Sigmoid colon (tissue), 7 donors: ENCODE measurements around the gene EPN2. TPM values are rescaled to one million over a fixed set of nuclear protein-coding genes. Genes with fewer than 3 reads are reported as not detected.
A peak's percentile ranks its signal among the peaks of the same experiment; 100 is the strongest.
"Not testable (repeated sequence)": the region's sequence is repeated elsewhere in the genome, so short reads cannot be mapped to it uniquely, and the experiment has no call there.

ENCODE experiments used
- DNase-seq: peaks from one replicate; pipeline ENCODE4 v3.0.0-alpha.2; 2019
- H3K27ac ChIP-seq, 4 donors: fragments of 200-600 bp; sonication (generic); one replicate each; pipeline ENCODE4 v1.5.1; 2016 to 2019; ENCODE audit warnings: mild to moderate bottlenecking in 1 of 4
- H3K27me3 ChIP-seq, 3 donors: fragments of 200-600 bp; sonication (generic); one replicate each; pipeline ENCODE4 v1.5.1; 2019; ENCODE audit warnings: mild to moderate bottlenecking in 1 of 3
- H3K36me3 ChIP-seq, 4 donors: fragments of 200-600 bp; sonication (generic); one replicate each; pipeline ENCODE4 v1.5.1; 2016 to 2019
- H3K4me1 ChIP-seq, 4 donors: fragments of 200-600 bp; sonication (generic); one replicate each; pipeline ENCODE4 v1.5.1; 2017 to 2019
- H3K4me3 ChIP-seq, 4 donors: fragments of 200-600 bp; sonication (generic); one replicate each; pipeline ENCODE4 v1.5.1; 2017 to 2019; ENCODE audit warnings: mild to moderate bottlenecking in 2 of 4, moderate library complexity in 1 of 4
- H3K9me3 ChIP-seq, 4 donors: fragments of 200-600 bp in 3 of 4; sonication (generic) in 3 of 4; one replicate each; pipeline versions ENCODE4 v1.5.1 to v1.6.1; 2013 to 2019
- CTCF ChIP-seq, 4 experiments: fragments of 450-650 bp in 3 of 4; fragments of 200-600 bp in 1 of 4; IDR thresholded peaks; one replicate each; pipeline ENCODE4 v1.5.1; 2016 to 2019; ENCODE audit warnings: antibody characterized with exemption in 4 of 4, mild to moderate bottlenecking in 3 of 4, moderate library complexity in 2 of 4
- POLR2AphosphoS5 ChIP-seq, 4 donors: sonication (generic); formaldehyde crosslinking; IDR thresholded peaks; one replicate each; pipeline ENCODE4 v1.6.1; 2017; ENCODE audit warnings: antibody characterized with exemption in 4 of 4
- WGBS, 2 donors: extraction: QIAGEN DNeasy Blood & Tissue Kit; methylation state at CpG; one replicate each; pipeline ENCODE4 v1.1.7; 2013; 5-methylcytosine and 5-hydroxymethylcytosine counted together
- intact Hi-C: fragments of 100-400 bp; cut with DNase I; formaldehyde crosslinking; loops from one replicate; pipeline ENCODE4 v1.15.1; 2023
- polyA plus RNA-seq, 3 donors: library from polyadenylated mRNA; stranded (reverse); fragments of 200-250 nt; gene quantifications; one replicate each; pipeline ENCODE4 v1.2.3, GENCODE V29; 2013
- total RNA-seq, 4 donors: library from RNA; depleted of rRNA; stranded (reverse); fragments of >200 nt; gene quantifications; one replicate each; pipeline ENCODE4 v1.1.0, GENCODE V29; 2016
- donor health status: healthy with polysubstance abuse.
- donor health status: Bipolar disorder and iron deficiency.
- donor health status: healthy.

EPN2 gene
- total RNA-seq (10 to 100 TPM; 31.7 to 55.4 (median 47.6) TPM), polyA plus RNA-seq (10 to 100 TPM; 12.0 to 22.1 (median 15.3) TPM)

GRCh38 chr17:19237139-19237388, at the start of gene EPN2:
Gene EPN2 (plus strand): TSS chr17:19237366. CDS start chr17:19283120, 45,754 bp downstream.
- H3K36me3 ChIP-seq, H3K9me3 ChIP-seq, intact Hi-C loops, H3K27me3 ChIP-seq: not testable (repeated sequence)
- Histone ChIP-seq H3K4me3 (peak within 1 kb of the TSS; percentile 77 to 97 (median 96)), H3K4me1 (peaks cover 0 to 30% (median 24%) of the 10 kb centered on the region in 4 donors), H3K27ac (peak within 1 kb of the TSS; percentile 86 to 94 (median 92))
- peak; percentile 82 for DNase-seq
- peak in 1 of 4 experiments; percentile 28 for TF ChIP-seq CTCF (IDR thresholded peaks at IDR 0.05)
- 0% methylated on average over 20 of the region's 31 CpGs for WGBS, 2 donors

- H3K27me3 ChIP-seq, H3K4me3 ChIP-seq, H3K27ac ChIP-seq, H3K4me1 ChIP-seq, DNase-seq, intact Hi-C loops, H3K9me3 ChIP-seq, H3K36me3 ChIP-seq: not testable (repeated sequence)
- peak; percentile 16 to 99 (median 96) for TF ChIP-seq POLR2AphosphoS5 (IDR thresholded peaks at IDR 0.05)
- WGBS, 2 donors, result 0% methylated on average over 9 of the region's 62 CpGs
Measured at GRCh38 chr17:19187883-19188869, 49.0 kb upstream of the EPN2 start.

- no CpG with 5 or more reads among the region's 39 CpGs for WGBS, 2 donors
Measured at GRCh38 chr17:19188870-19189708, 48.1 kb upstream of the EPN2 start.

GRCh38 chr17:19189781-19190405, 47.3 kb upstream of the EPN2 start:
- H3K9me3 ChIP-seq, H3K27me3 ChIP-seq, H3K4me3 ChIP-seq, H3K27ac ChIP-seq, H3K4me1 ChIP-seq, DNase-seq, intact Hi-C loops, H3K36me3 ChIP-seq: not testable (repeated sequence)
- WGBS, 2 donors, result no CpG with 5 or more reads among the region's 36 CpGs

More at GRCh38 chr17:19188870-19189708, 48.1 kb upstream of the EPN2 start:
- H3K4me1 ChIP-seq, intact Hi-C loops, H3K36me3 ChIP-seq, H3K4me3 ChIP-seq, DNase-seq, H3K27ac ChIP-seq, H3K9me3 ChIP-seq, H3K27me3 ChIP-seq: not testable (repeated sequence)

- WGBS, 2 donors, result 6% methylated on average over 12 of the region's 33 CpGs; no CpG with 5 or more reads in 1 of the 2 donors
- H3K9me3 ChIP-seq, H3K4me1 ChIP-seq, H3K27me3 ChIP-seq, H3K36me3 ChIP-seq, intact Hi-C loops: not testable (repeated sequence)
- Histone ChIP-seq H3K4me3 (peak overlapping the region in 3 of 4 donors; percentile 27 to 41 (median 34)), H3K27ac (peak overlapping the region; percentile 39 to 74 (median 48))
- peak; percentile 55 for DNase-seq
Measured at GRCh38 chr17:19196382-19197204, 40.6 kb upstream of the EPN2 start.

DNA sequence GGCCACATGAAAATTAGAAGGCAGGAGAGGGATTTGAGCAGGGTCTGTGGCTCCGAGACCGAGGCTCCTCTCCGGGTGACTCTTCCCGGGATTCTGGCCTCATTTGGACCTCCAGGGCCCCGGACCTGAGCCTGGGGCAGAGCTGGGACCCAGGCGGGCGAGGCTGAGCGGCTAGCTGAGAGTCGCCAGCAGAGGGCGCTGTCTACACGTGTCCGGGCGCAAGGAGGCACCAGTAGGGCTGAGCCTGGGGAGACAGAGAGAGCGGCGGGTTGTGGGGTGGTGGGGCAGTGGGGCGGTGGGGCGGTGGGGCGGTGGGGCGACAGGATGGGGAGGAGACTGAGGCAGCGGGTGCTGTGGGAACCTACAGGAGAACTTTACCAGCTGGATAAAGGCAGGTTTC, 34.7 kb upstream of the EPN2 start:
- DNase-seq, H3K4me3 ChIP-seq: not testable (repeated sequence)
- no CpG with 5 or more reads among the region's 20 CpGs for WGBS, 2 donors

DNA sequence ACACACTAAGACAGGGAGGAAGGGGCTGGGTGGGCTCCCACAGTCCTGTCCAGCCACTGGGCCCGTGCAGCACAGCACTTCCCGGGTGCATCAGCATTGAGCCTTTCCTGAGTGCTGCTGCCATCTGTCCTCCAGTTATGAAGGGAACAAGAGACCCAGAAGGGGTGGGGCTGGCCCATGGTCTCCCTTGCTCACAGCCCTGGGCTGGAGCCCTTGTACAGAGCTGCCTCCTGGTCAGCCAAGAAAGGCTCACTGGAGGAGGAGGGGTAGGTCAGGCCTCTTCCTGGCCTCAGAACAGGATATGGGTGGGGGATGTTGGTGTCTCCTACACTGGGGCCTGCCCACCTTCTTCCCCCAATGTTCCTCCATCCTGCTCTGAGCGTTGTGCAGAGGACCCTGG, 33.7 kb upstream of the EPN2 start:
- H3K36me3 ChIP-seq, H3K4me3 ChIP-seq, DNase-seq, H3K27ac ChIP-seq, intact Hi-C loops, H3K9me3 ChIP-seq, H3K4me1 ChIP-seq, H3K27me3 ChIP-seq: not testable (repeated sequence)
- WGBS, 2 donors, result no CpG with 5 or more reads among the region's 3 CpGs

More for the DNA sequence above, 34.7 kb upstream of the EPN2 start:
- intact Hi-C loops, H3K4me1 ChIP-seq, H3K27me3 ChIP-seq, H3K9me3 ChIP-seq, H3K36me3 ChIP-seq, H3K27ac ChIP-seq: not testable (repeated sequence)

DNA sequence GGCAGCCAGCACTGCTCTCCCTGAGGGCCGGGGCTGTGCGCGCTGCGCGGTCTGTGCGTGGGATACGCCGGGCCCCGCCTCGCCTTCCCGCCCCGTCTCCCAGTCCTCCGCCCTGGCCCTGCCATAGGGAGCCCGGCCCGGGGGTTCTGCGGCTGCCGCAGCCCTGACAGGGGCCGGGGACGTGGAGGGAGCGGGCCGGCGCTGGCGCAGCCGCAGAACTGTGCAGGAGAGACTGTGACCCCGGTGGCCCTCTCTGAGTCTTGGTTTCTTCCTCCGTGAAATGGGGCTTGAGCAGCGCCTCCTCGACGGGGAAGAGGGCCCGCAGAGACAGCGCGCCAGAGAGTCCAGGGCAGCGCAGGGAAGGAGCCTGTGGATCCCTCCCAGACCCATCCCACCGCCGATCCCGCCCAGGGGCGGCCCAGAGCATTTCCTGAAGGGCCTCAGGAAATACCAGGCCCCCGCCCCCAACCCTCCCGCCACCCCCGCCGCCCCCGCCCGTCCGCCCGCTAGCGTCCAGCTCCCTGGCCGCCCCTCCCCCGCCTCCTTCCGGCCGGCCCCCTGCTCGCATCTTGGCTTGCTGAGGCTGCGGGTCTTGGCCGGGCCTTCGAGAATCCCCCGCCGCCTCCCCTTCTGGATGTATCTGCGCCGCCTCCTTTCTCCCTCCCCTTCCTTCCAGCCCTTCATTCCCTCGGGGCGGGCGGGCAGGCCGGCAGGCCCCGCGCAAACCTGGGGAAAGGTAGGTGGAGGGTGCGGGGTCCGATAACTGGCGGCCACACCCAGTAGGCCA, 21.9 kb upstream of the EPN2 start:
- H3K27ac ChIP-seq, intact Hi-C loops, H3K4me3 ChIP-seq, DNase-seq, H3K27me3 ChIP-seq, H3K9me3 ChIP-seq, H3K4me1 ChIP-seq, H3K36me3 ChIP-seq: not testable (repeated sequence)
- WGBS, 2 donors, result no CpG with 5 or more reads among the region's 67 CpGs

DNA sequence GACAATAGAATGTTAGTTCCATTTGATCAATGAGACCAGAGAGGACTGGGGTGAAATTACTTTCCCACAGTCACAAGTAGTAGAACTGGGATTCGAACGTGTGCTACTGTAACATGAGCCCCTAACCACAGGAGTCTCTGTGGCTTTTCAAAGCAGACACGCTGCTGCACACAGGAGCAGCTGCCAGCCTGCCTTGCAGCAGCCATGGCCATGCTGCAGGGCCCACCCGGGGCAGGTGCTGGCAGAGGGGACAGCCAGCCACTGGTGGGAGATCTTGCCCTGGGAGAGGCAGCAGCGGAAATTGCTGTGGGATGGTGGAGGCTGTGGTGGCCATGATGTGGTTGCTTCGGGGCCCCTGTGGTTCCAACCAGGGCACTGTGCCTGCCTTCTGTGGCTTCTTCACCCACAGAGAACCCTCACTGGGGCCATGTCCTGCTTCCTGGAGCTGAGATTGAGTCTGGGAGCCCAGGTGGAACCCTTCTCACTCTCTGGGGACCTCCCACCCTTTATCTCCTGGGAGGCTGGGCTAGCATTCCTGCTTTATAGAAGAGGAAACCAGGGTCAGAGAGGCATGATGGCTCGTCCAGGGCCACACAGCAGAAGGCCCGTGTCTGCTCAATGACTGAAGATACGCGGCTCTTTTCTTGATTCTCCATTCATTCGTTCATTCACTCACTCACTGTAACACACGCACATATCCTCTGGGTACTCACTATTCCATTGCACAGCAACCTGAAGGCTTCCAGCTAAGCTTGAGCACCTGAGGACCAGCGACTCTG, 20.8 kb upstream of the EPN2 start:
- H3K36me3 ChIP-seq, H3K4me1 ChIP-seq, H3K4me3 ChIP-seq, intact Hi-C loops, H3K27ac ChIP-seq, DNase-seq, H3K27me3 ChIP-seq, H3K9me3 ChIP-seq: not testable (repeated sequence)
- WGBS, 2 donors, result no CpG with 5 or more reads among the region's 13 CpGs
